HG03097 (cell line): ENCODE results near the gene COL4A1.

Experiments used
- ATAC-seq: cut with Tn5 transposase; IDR thresholded peaks from one replicate; pipeline ENCODE4 v1.9.1; 2021; ENCODE audit not compliant: unreplicated experiment, low FRiP score

COL4A1 gene

DNA sequence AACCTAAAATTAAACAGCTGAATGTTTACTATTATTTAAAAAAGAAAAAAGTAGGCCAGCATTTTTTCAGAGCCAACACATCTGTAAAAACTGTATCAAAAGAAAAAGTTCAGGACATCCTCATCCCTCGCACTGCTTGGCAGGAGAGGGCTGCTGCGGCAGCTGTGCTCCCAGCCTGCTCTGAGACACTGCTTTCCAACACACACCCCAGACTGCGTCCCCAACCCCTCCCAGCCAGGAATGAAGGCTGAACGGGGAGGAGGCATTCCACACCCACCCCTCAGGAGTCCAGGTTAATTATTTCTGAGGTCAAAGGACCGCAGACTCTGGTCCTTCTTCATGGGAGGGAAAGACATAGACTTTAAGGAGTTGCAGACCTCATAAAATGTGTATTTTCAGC, 43.1 kb downstream of the COL4A1 start:
- ATAC-seq, result no peak

DNA sequence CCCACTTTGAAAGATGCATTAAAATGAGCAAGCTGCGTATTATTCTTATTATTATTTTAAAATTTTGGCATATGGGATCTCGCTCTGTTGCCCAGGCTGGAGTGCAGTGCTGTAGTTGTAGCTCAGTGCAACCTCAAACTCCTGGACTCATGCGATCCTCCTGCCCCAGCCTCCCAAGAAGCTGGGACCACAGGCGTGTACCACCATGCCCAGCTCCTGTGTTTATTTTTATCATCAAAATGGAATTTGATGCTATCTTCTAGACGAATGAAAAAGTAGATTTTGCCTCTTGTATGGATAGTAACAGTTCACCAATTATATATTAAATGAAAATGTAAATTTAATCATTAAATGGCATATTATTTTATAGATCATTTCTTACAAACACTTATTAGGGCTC, 43.6 kb downstream of the COL4A1 start:
- no peak for ATAC-seq

DNA sequence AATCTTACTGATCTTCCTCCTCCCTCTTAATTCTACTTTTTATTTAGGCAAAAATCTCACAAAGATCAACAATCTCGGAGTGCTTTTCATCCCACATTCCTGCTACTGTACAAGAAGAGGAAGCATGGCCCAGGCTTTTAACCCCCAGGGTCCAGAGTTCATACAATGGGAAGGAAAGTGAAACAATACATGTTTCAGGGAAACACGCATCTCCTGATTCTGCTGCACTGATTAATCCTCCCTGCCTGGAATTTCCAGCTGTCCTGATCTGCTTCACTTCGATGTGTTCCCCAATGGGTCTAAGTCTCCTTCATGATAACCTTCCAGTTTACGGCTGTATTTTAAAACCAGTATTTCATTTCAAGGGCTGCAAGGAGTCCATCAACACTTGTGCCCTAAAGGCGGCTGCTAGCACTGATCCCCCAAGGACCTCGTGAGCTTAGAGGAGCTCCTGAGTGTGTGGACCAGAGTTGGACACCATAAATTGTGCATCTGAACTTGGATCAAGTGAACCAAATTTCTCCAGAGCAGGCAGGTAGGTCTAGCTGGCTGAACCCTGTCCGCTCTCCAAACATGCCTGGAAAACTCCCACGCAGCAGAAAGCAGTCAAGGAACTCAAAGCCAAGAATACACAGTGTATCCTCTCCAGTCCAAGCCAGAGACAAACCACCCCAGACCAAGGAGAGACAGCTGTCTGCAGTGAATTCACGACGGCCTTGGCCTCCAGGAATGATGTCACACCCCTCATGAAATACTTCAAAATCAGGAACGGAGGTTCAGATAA, 44.3 kb downstream of the COL4A1 start:
- no peak for ATAC-seq

DNA sequence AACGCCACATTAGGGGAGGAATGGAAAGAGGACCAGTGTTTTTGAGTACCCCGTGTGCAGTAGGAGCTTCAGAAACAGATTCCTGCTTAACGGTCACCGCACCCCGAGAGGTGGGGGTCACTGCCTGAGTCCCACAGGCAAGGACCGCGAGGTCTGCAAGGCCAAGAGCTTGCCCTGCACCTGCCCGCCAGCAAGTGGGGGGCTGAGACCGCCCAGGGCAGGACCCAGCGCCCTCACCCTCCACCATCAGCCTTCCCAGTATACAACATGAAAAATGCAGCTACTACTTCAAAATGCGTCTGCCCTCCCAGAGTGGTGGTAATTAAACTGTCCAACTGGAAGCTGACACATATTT, 44.9 kb downstream of the COL4A1 start:
- no peak for ATAC-seq

DNA sequence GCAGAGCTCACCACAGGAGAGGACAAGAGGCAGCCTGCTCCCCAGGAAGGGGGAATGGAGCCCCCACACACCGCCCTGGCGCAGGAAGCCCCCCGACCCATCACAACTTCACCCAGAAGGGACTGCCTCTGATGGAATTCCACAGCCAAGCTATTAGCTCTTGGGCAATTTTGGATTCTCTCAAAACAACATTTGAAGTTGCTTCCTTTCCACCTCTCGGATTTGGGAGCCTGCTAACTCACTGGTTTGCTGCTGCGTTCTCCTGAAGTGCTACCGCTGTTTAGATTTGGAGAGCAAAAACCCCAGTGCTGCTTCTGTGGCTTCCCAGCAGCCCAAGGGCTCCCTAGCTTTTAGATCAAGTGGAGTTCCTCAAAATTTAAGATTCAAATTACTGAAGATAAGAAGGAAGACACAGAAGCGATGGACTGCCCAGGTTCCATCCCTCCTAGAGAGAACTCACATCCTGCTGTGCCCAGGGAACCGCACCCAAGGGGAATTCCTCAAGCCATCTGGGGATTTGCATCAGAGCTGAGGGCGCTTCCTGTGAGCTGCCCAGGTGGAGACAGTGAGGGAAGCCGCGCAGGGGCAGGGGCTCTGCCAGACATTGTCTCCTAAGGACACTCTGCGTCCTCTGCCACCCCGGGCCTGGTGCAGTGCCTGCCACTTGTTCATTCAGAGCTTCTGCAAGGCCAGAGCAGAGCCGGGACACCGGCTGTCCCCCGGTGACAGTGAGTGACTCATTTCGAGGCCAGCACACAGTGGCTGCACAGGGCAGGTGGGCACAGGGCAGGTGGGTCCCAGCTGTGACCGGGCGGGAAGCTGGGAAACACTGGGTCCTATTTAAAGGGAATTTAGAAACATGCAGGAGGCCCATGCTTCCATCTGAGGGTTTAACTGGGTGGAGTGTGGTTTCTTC, 45.5 kb downstream of the COL4A1 start:
- ATAC-seq, result no peak

DNA sequence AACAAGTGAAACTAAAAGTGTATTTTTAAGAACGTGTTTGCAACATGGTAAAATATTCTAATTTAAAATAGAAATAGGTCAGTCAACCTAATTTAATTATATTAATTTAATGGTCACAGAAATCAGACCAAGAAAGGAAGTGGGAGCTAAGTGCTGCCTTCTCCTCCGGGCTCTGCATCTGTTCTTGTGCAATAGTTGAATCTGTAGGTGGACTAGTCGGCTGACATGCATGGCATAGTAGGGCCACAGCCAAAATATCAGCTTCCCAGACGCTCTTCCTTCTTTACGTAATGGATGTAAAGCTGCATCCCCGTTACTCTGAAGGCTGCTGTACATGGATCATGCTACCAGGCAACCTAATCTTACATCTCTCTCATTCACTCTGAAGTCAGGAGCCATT, 47.3 kb downstream of the COL4A1 start:
- no peak for ATAC-seq

DNA sequence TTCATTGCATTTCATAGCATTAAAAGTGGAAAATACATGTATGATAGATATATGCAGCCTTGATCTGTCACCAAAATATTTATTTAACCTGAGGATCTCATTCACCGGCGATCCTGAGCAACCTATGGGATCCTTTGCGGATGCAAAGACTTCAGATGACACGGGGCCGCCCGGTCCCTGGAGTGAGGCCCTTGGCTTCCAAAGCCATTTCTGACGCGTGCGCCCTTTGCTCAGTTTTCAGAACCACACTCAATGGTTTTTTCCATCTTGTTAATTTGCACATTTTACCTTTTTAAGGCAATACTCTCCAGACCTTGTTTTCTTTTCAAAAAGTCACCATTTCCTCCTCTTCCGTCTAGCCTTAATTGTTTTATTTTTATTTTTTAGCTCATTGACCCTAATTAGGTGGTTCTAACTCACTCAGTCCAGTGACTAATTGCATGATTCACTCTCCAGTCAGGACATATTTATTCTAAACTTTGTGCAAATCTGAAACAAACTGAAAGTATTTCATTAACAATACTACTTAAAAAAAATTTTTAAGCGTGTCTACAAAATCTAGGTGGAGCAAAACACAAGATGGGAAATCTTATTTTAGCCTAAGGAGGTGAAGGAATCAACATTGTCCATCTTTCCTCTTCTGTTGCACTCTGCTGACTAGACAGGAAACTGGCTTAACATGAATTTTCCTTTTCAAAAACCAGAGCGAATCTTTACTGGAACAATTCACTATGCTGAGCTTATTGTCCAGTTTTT, 47.9 kb downstream of the COL4A1 start:
- no peak for ATAC-seq

DNA sequence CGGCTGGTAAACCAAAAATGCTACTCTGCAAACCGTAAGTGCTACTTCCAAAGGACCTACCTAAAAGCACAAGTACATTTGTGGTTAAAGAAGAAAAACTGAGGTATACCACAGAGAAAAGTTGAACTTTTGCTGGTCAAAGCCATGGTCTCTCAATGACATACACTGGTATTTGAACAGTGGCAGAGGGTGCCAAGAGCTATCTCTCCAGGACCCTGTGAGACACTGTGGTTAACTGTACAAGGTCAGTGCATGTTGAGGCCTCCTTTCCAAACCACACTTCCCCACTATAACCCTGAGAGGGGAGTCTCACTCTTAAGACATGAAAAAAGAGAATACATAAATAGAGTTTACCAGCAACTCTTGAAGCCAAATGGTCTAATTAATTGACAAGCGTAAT, 49.5 kb downstream of the COL4A1 start:
- ATAC-seq, result no peak

DNA sequence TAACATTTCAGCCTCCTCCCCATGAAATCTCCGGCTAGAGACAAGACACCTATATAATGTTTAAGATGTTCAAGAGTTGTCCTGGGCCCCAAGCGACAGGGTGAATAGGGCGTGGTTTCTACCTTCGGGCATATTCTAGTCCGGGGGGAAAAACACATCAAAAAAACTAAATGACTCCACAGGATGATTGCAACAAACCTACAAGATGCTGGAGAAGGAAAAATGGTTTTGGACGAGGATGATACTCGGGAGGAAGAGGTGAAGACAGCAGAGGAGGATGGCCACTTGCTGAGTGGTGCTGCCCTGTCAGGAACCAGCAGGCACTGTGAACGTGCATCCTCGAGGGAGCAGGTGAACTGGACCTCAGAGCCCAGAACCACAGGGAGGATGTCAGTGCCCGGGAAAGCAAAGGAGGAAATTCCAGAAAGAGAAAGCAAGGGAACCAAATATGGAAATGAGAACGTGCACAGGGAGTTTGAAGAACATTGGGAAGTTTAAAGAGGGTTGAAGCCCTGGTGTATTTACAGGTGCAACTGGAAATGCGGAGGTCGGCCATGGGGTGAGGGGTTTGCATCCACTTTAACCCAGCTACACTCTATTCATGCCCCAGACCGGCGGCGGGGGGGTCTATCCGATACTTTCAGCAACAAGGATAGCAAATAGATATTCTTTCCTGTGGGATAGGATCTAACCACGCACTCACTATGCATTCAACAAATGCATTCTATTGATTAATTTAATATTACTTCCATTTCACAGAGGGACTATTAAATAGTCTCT, 50.6 kb downstream of the COL4A1 start:
- ATAC-seq, result no peak

DNA sequence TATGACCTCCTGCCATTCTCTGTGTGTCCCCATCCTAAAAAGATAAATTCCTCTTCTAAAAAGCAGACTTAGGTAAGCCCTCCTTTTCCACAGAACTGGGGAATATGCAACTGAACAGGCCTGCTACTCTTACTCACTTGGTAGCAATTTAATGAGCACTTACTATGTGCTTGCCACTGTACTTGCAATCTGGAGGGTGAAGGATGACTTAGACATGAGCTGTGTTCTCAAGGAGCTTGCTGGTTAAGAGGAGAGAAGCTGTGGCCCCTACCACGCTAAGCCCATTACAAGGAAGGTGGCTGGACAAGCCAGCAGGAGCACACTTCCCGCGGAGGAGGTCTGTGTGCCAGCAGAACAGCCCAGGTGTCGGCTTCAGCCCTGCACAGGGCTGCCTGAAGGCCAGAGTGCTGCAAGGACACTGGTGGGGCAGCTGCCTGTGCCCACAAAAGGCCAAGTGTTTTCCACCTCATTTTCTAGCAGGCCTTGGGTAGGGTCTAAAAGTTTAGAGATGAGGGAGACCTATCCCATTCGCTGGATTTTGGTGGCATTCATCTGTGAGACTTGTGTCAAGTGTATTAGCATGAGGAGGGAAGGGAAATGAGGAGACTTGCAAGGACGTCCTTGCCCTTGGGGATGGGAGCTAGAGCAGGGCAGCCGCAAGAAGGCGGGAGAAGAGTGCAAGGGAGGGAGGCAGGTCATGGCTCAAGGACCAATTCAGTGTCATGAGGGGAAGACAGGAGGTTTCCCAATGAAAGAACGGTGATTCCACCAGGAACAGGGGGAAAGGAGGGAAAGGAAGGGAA, 52.0 kb downstream of the COL4A1 start:
- ATAC-seq, result no peak

DNA sequence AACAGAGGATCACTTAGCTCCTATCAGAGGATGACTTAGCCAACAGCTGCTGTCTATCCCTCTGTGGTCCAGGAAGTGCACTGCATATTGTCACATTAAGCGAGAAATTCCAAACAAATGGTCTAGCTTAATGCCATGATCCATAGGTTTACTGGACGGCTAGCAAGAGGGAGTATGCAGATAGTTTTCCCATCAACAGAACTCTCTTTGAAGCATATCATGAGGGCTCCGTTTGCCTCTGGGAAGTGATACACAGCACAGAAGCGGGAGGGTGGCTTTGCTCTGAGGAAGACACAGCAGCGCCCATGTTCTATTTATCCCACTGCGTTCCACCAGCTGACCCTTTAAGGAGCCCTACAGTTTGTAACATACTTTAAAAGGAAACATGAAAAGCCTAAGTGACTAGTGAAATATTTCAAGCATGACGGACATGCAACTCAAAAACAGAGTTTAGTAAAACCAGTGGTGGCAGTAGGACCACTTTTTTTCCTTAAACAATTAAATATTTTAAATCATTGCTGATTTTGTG, 52.7 kb downstream of the COL4A1 start:
- ATAC-seq, result no peak

DNA sequence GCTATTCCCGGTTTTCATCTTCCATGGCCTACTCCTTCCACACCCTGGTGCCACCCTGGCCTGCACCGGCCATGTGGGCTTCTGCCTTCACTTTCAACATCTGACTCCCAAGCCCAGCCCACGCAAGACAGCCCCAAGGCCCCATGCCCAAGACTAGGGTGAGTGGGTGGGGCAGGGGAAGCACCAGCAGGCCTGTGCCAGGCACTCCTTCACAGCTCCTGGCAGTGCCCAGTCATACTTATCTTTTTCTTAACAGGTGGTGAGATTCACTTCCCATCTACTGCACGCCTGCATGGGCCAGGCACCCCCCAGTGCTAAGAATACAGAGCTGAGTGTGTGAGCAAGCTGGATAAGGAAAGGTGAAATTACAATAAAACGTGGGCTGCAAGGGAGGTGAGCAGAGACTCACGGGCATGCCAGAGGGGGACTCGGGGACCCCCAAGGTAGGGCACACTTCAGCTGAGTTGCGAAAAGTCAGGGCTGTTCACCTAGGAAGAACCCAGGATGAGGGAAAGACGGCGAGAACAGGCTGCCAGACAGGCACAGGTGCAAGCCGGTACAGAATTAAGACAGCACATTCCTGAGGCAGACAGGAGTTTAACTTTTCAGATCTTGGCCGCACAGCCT, 55.7 kb downstream of the COL4A1 start:
- ATAC-seq, result no peak

DNA sequence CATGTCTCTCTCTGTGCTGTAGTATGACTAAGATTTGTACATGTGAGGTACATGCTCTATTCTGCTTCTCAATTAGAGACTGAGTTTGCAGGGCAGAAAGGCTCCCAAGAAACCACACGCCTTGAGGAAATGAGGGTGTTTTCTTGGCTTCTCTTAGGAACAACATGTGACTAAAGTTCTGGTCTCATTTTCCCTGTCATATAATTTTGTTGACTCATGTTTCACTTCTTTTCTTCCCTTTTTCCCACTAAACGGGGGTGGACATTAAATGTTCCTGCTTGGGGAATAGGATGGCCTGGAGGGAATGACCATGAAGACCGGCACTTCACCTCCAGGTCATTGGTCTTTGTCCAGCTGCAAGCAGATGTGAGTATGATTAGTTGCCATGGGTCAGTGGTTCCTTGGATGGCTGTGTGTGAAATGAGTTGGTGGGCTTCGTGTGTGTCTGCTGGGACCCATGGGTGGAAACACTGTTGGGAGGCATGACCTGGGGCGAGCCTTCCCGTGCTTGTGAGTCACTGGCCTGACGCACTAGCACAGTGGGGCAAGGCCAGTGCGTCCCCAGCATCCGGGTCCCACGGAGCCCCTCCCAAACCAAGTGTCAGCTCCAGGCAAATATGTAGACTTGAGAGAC, 56.6 kb downstream of the COL4A1 start:
- ATAC-seq, result no peak

DNA sequence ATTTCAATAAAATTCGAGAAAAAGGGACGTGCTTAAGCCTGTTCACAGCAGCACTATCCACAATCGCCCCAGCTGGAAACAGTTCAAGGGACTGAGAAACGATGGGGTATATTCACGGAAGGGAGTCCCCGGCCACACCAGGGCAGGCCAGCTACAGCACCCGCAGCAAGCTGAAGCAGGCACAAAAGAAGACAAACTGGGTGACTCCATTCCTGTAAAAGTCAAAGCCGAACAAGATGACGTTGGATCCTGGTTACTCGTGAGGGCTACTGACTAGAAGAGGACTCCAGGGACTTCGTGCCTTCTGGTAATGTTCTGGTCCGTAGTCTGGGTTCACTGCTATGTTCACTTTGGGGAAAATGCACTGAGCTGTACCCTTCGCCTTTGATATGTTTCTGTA, 57.6 kb downstream of the COL4A1 start:
- no peak for ATAC-seq

DNA sequence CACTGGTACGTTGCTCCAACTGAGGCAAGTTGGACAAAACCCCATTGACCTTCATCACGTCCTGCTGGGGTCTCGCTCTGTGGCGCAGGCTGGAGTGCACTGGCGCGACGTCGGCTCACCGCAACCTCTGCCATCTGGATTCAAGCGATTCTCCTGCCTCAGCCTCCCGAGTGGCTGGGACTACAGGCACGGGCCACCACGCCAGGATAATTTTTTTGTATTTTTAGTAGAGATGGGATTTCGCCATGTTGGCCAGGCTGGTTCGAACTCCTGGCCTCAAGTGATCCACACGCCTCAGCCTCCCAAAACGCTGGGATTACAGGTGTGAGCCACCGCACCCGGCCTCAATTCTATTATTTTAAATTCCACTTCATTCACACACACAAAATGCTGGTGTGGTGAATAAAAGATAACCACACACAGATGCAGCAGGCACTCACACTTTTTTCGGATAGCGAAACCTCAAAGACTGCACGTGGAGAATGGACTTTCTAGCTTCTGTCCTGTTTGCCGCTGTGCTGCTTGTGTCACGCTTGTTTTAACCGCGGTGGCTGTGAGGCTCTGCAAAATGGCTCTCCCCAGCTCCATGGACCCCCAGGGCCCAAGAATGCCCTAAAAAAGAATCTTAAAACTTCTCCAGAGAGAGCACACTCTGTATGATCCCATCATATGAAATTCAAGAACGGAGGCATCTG, 58.4 kb downstream of the COL4A1 start:
- ATAC-seq, result no peak

DNA sequence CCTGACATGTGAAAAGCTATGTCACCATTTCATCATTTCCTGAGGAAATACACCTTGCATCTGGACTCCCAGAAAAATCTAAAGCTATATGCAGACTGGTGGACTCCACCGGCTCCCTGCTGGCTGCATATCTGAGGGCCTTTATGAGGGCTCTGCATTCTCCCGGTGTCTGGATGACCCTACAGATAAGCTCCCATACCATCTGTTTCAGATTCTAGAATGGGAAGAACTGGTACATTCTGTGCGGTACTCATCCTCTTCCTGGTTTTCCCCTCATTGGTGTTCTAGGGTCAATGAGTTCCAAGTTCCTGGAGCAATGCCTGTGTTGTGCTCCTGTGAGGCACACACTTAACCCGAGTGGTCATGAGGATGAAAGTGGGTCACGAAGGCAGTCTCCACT, 60.4 kb downstream of the COL4A1 start:
- ATAC-seq, result no peak

DNA sequence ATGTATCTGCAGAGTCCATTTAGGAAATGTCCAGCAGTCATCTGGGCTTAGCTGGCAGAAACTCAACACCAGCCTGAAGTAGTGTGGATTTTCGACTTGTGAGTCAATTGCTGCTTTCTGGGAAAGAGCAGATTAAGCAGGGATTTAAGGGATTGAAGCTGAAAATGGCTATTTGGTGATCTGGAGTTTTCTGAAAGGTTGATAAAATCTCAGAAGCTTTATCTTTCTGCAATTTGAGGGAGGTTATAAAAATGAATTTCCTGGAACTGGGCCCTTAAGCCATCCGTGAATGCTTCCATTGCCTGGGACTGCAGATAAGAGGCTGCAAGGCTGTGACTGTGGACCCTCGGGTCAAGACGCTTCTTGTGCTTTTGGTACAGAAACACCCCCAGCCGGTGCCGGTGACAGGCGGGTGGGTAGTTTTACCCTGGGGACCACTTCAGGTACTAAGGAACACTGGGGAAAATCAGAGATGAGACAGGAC, 61.5 kb downstream of the COL4A1 start:
- ATAC-seq, result no peak

DNA sequence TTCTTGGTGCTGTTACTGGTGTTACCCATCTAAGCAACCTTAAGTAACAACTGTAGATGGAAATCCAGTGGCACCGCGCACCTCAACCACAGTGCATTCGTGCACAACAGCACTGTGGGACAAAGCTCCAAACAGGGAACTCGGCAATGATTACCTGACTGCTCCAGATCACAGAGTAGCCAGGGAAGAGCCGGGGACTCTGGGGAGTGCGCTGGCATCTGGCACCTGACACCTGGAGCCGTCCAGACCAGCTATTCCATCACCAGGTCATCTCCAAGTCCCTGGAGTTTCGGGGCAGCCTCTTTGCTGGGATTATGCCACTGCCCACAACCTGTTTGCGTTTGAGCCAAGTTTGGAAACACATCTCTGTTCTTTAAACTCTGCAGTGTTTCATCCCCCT, 62.0 kb downstream of the COL4A1 start:
- no peak for ATAC-seq
